Measurements from ENCODE around the gene SMNDC1. TPM values are rescaled to one million over a fixed set of nuclear protein-coding genes. Genes with fewer than 3 reads are reported as not detected.

The SMNDC1 gene
- total RNA-seq, 3 donors from 2014 or later, result 11.5 to 16.0 (median 13.4) TPM

GRCh38 chr10:110269374-110270318 lies 35.1 kb downstream of the SMNDC1 start:
- TF ChIP-seq, protein P1, sequence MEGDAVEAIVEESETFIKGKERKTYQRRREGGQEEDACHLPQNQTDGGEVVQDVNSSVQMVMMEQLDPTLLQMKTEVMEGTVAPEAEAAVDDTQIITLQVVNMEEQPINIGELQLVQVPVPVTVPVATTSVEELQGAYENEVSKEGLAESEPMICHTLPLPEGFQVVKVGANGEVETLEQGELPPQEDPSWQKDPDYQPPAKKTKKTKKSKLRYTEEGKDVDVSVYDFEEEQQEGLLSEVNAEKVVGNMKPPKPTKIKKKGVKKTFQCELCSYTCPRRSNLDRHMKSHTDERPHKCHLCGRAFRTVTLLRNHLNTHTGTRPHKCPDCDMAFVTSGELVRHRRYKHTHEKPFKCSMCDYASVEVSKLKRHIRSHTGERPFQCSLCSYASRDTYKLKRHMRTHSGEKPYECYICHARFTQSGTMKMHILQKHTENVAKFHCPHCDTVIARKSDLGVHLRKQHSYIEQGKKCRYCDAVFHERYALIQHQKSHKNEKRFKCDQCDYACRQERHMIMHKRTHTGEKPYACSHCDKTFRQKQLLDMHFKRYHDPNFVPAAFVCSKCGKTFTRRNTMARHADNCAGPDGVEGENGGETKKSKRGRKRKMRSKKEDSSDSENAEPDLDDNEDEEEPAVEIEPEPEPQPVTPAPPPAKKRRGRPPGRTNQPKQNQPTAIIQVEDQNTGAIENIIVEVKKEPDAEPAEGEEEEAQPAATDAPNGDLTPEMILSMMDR (IDR thresholded peaks at IDR 0.05), result no peak
- TF ChIP-seq POLR2AphosphoS5 (IDR thresholded peaks at IDR 0.05), result no peak
- TF ChIP-seq POLR2A (IDR thresholded peaks at IDR 0.05), result no peak
- H3K4me3 ChIP-seq, result peak overlapping the region; percentile 6 to 56 (median 26)
- H3K27ac ChIP-seq, result peak overlapping the region; percentile 71 to 81
- intact Hi-C loops (cut with DNase I; ENCODE audit: low total_unique reads), result loop anchor here (10.0 kb wide), 1 partner anchor 125 kb away; no protein-coding TSS in a partner anchor
- no peaks in the 10 kb centered on the region for H3K9me3 ChIP-seq
- no peak for DNase-seq (ENCODE audit: low spot score in 2 of 2)
- H3K4me1 ChIP-seq, result peaks cover 0 to 22% of the 10 kb centered on the region in 2 donors
- no peaks in the 10 kb centered on the region for H3K36me3 ChIP-seq
- H3K27me3 ChIP-seq, result no peaks in the 10 kb centered on the region

GRCh38 chr10:110268971-110269370 lies 35.7 kb downstream of the SMNDC1 start:
- Histone ChIP-seq H3K36me3 (no peaks in the 10 kb centered on the region), H3K9me3 (no peaks in the 10 kb centered on the region), H3K27ac (peak overlapping the region; percentile 71 to 81), H3K27me3 (no peaks in the 10 kb centered on the region), H3K4me1 (peaks cover 0 to 22% of the 10 kb centered on the region in 2 donors), H3K4me3 (peak overlapping the region in 2 of 3 donors; percentile 6 to 56)
- TF ChIP-seq POLR2AphosphoS5 (IDR thresholded peaks at IDR 0.05) (no peak), POLR2A (IDR thresholded peaks at IDR 0.05) (no peak)
- TF ChIP-seq, protein P1 (IDR thresholded peaks at IDR 0.05), result no peak
- intact Hi-C loops (cut with DNase I; ENCODE audit: low total_unique reads), result no loop called here
- DNase-seq (ENCODE audit: low spot score in 2 of 2), result no peak

DNA sequence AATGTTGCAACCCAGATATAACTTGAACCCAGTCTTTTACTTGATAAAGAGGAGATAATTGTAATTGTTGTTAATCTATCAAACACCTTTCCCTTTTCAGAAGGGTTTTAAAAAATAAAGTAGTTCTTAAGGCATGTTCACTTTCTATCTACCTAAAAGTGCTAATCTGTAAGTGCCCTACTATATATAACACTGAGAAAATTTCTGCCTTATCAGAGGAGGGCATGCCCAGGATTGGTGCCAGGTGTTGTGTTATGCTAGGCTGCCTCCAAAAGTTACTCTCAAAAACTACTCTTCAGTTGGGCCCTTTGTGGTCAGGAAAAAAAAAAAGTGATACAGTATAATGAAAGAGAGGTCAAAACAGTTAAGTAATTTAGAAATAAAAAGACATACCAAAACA lies 36.3 kb downstream of the SMNDC1 start:
- Histone ChIP-seq H3K4me3 (no peak overlapping the region), H3K27ac (peak overlapping the region in 1 of 2 donors; percentile 71), H3K27me3 (no peaks in the 10 kb centered on the region), H3K36me3 (no peaks in the 10 kb centered on the region), H3K4me1 (peaks cover 0 to 22% of the 10 kb centered on the region in 2 donors), H3K9me3 (no peaks in the 10 kb centered on the region)
- intact Hi-C loops (cut with DNase I; ENCODE audit: low total_unique reads), result no loop called here
- TF ChIP-seq, protein P1 (IDR thresholded peaks at IDR 0.05), result no peak
- TF ChIP-seq POLR2AphosphoS5 (IDR thresholded peaks at IDR 0.05) (no peak), POLR2A (IDR thresholded peaks at IDR 0.05) (no peak)
- DNase-seq (ENCODE audit: low spot score in 2 of 2), result no peak

DNA sequence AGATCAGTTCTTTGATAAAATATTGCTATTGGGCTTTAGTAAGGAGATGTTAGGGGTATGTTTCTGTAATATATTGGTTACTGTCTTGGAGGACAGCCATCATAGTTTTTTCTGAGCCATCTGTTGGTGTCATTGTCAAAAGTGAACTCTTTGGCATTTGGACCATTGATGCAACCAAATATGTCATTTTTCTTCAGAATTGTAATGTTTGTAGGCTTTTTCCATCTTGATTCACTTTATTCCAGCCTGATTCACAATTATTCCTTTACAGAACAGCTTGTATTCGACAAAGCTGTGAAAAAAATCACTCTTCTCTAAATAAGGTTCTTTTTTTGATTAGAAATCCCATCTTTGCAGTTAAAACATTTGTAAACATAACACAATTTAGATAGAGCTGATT lies 37.4 kb downstream of the SMNDC1 start:
- Histone ChIP-seq H3K27me3 (no peaks in the 10 kb centered on the region), H3K36me3 (no peaks in the 10 kb centered on the region), H3K27ac (peak overlapping the region in 1 of 2 donors; percentile 71), H3K4me3 (no peak overlapping the region), H3K9me3 (no peaks in the 10 kb centered on the region), H3K4me1 (peaks cover 0 to 22% of the 10 kb centered on the region in 2 donors)
- intact Hi-C loops (cut with DNase I; ENCODE audit: low total_unique reads), result no loop called here
- no peak for TF ChIP-seq POLR2A (IDR thresholded peaks at IDR 0.05)
- TF ChIP-seq POLR2AphosphoS5 (IDR thresholded peaks at IDR 0.05), result no peak
- TF ChIP-seq, protein P1 (IDR thresholded peaks at IDR 0.05), result no peak
- DNase-seq (ENCODE audit: low spot score in 2 of 2), result no peak

DNA sequence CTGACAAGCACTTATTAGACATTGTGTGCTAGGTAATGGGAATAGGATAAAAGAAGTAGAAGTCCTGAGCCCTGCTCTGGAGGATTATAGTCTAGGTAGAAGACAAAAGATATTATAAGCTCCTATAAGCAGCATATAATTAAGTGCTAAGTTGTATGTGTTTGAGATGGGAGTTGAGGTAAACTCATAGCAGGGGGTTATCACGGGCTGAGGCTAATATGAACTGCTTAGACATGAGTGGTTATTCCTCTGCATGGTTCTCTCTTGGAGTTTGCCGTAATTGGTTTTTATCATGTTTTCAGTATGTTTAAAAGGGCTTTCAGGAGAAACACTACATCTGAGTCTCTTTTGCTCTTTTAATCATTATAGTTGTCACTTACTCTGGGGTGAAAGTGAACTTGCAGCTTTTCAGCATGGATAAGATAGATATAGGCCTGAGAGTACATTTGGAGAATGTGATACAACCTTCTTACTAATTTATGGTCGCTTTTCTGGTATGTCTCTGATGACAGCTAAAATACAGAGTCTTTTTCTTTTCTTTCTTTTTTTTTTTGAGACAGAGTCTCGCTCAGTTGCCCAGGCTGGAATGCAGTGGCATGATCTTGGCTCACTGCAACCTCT lies 39.0 kb downstream of the SMNDC1 start:
- no peak overlapping the region for H3K27ac ChIP-seq
- peaks cover 0 to 22% of the 10 kb centered on the region in 2 donors for H3K4me1 ChIP-seq
- no peaks in the 10 kb centered on the region for H3K27me3 ChIP-seq
- no peaks in the 10 kb centered on the region for H3K36me3 ChIP-seq
- no peak for DNase-seq (ENCODE audit: low spot score in 2 of 2)
- no peak overlapping the region for H3K4me3 ChIP-seq
- intact Hi-C loops (cut with DNase I; ENCODE audit: low total_unique reads), result no loop called here
- TF ChIP-seq, protein P1 (IDR thresholded peaks at IDR 0.05), result no peak
- TF ChIP-seq POLR2AphosphoS5 (IDR thresholded peaks at IDR 0.05), result no peak
- no peak for TF ChIP-seq POLR2A (IDR thresholded peaks at IDR 0.05)
- H3K9me3 ChIP-seq, result no peaks in the 10 kb centered on the region
